ENCODE measurements around the gene ASIC4.

The ASIC4 gene

GRCh38 chr2:219516888-219517287, 2.6 kb downstream of the ASIC4 start:
- DNase-seq: no peak

- DNase-seq: no peak
These were observed 3.9 kb downstream of the ASIC4 start for GRCh38 chr2:219517954-219518778.

DNA sequence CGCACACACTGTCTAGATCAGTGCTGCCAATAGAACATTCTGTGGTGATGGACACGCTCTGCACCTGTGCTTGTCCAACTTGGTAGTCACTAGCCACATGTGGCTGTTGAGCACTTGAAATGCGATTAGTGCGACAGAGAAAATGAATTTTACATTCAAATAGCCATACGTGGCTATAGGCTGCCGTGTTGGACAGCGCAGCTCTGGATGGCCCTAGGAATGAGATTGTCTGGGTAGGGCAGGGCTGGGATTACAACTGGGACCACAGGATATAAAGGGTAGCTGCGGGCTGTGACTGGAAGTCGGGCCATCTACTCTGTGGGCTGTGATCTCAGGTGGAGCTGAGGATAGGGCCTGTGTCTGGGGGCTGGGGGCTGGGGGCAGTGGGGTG, 5.2 kb downstream of the ASIC4 start:
- no peak for DNase-seq

DNA sequence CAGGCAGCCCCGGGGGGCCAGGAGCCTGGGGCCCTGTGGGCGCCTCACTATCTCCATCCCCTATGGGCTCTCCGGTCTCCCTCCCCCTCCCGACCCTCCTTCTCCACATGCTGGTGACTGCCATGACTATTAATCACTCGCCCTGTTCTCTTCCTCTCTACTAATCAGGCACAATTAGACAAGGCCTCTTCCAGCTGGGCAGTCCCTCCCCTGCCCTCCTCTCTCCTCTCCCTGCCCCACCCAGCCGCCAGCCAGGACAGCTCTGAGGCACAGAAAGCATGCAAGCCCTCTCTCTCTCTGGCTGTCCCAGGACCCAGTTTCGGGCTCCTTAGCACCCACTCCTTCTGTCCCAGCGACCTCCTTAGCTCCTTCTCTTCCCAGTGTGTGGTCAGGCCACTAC, 5.8 kb downstream of the ASIC4 start:
- DNase-seq: no peak

- no peak for DNase-seq
These were observed 7.0 kb downstream of the ASIC4 start for GRCh38 chr2:219521066-219521880.

- no peak for DNase-seq
These were observed 8.1 kb downstream of the ASIC4 start for GRCh38 chr2:219522111-219523030.

GRCh38 chr2:219523031-219523671, 8.9 kb downstream of the ASIC4 start:
- DNase-seq: no peak

- no peak for DNase-seq
These were observed 10.5 kb downstream of the ASIC4 start for GRCh38 chr2:219524817-219525216.

- DNase-seq: no peak
These were observed 11.4 kb downstream of the ASIC4 start for GRCh38 chr2:219525533-219526232.

DNA sequence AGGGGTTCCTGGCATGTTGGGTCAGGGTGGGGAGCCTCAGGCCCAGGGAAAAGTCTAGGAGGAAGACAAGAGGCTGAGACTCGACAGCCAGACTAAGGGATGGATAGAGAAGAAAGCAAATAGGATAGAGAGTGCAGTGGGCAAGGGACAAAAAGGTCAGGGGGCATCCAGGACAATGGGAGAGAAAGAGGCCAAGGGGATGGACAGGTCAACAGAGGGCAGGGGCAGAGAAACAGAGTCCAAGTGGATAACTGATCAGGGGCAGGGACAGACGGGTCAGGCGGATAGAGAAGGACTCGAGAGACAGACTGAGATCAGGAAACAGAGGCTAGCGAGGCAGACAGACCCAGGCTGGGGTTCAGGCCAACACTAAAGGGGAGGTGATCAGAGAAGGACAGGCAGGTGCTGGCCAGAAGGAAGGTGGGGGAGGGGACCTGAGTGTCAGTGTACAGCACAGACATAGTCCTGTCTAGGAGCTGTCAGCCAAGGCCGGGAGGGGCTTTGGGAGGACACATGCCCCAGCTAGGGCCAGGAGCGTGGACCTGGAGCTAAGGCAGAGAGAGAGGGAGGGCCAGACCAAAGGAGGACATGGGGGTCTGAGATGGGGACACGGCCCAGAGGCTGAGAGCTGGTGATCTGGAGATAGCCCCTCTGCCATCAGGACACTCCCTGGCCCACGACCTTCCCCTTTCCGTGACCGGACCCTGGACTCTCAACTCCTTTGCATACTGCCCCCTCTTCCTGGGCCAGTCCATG, 12.2 kb downstream of the ASIC4 start:
- DNase-seq: no peak

DNA sequence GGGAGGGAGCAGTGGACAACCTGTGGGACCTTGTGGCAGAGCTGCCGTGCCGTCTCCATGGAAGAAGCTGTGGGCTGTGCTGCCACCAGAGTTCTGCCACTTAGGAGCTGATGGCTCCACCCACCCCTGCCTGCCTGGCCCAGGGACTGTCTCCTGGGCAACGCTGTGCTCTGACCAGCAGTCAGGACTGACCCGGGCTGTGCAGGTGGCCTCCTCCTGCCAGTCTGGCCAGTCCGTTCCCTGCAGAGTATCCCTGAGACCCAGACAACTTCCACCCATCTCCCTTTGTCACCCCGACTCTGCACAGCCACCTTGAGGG, 12.8 kb downstream of the ASIC4 start:
- no peak for DNase-seq

DNA sequence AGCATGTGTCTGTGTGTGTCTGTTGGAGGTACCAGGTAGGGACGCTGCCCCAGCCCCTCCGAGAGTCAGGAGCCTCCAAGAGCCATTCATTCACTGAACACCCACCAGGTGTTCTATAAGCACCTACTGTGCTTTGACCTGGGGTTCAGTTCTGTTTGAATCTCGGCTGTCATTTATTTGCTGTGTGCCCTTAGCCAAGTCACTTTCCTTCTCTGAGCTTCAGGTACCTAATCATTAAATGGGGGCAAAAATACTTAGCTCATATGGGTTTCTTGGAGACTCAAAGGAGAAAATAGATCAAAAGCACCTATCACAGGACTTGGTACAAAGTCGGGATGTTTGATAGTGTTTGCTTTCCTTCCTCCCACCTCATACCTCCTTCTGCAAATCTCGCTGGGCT, 13.2 kb downstream of the ASIC4 start:
- DNase-seq: no peak

DNA sequence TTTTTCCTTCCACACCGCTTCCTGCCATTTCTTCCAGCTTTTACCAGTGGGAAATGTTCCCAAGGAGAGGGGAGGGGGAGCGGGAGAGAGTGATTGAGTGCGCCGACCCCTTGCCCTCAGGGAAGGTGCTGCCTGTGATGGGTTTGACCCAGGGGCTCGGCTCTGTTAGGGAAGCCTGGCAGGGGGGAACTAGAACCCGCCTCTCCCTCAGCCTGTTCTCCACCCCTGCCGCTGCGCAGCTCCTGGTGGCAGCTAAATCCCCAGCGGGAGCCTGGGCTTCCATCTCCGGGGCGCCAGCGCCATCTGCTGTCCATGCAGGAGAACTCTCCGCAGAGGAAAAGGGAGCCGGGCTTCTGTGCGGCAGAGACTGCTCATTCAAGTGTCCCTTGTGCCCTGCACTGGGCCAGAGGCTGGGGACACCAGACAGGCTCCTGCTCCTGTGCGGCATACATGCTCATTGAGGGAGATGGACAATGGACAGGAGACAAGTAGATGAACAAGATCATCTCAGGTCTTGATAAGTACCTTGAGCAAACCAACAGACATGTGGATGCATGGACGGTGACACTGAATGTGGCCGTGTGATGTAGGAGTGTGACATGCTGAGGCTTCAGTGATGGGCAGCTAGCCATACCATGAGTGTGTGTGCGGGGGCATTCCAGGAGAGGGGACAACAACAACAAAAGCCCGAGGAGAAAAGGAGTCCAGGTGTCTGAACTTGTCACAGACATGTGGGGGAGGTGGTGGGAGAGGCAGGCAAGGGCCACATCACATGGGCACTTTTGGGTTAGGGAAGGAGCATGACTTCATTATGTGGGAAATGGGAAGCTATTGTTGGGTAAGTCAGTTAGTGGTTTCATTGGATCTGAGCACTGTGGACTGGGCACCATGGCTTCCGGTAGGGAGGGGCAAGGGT, 16.0 kb downstream of the ASIC4 start:
- DNase-seq: peak; percentile 82

DNA sequence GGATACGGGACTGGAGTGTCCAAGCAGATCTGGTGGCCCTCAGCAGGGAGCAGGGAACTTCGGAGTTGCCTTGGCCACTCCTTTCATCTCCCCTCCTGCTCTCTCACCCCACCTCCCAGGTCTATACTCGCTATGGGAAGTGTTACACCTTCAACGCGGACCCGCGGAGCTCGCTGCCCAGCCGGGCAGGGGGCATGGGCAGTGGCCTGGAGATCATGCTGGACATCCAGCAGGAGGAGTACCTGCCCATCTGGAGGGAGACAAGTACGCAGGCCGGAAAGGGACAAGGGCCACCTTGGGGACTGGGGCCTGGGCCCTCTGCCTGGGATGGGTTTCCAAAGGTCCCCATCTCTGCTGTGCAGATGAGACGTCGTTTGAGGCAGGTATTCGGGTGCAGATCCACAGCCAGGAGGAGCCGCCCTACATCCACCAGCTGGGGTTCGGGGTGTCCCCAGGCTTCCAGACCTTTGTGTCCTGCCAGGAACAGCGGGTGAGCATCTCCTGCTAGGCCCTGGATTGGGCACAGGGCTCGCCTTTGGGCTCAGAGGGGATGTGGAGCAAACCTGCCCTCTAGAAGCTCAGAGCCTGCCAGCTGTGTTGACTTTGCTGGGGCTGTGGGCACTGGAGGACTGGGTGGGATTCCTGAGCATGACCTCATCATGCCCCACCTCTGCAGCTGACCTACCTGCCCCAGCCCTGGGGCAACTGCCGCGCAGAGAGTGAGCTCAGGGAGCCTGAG, 17.5 kb downstream of the ASIC4 start:
- DNase-seq: no peak

DNA sequence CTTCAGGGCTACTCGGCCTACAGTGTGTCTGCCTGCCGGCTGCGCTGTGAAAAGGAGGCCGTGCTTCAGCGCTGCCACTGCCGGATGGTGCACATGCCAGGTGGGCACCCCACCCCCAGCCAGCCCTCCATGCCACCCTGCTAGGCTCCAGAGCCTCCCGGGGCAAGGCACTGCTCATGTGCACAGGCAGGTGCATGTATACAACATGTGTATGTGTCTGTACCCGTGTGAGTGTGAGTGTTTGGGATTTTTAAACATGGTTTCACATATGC, 18.0 kb downstream of the ASIC4 start:
- no peak for DNase-seq

DNA sequence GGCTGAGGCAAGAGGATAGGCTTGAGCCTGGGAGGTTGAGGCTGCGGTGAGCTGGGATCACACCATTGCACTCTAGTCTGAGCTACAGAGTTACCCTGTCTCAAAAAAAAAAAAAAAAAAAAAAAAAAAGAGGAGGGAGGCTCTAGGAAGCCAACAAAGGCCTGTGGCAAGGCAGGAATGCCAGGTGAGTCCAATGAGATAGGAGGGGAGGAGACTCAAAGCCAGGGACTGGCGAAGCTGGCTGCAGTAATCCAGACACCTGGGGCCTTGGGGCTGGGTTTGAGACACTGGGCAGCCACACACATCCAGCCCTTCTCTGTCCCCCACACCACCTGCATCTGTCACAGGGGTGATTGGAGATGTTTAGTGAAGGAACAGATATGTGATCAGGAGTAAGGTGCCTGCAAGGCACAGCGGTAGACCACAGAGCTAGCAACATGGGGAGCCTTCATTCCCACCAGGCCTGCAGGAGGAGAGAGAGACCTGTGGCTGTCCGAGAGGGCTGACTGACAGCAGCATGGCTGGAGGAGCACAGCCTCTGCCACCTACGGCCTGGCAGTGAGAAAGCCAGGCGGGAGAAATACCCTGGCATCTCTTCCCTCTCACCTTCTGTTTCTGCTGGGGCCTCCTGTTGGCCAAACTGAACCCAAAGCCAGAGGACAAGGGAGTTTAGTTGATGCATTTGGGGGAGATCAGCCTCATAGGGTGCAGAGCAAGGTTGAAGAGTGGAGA, 19.8 kb downstream of the ASIC4 start:
- DNase-seq: no peak

DNA sequence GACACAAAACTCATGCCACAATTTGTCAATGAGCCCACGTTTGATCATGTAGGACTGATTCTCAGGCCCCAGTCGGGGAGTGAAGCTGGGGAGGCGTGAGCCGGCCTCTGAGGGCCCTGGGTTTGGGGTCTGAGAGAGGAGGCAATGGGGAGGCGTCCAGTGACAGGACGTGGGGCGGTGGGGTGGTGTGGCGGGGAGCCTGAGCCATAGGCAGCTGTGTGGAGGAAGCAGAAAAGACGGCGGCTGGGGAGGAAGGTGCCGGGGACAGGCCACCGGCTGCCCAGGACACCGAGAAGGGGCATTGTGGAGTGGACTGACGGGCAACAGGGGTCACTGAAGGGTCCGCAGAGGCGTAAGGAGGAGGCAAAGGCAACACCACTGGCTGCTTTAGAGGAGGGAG, 22.1 kb downstream of the ASIC4 start:
- DNase-seq: no peak

- no peak for DNase-seq
These were observed 22.7 kb downstream of the ASIC4 start for GRCh38 chr2:219536967-219537366.

Data from effector CD4-positive, alpha-beta T cell (primary cell).